ENCODE data around the gene MAGI1.

GRCh38 chr3:65833761-65834505 lies 204.8 kb downstream of the MAGI1 start:
- TF ChIP-seq CTCF (IDR thresholded peaks at IDR 0.05) (no peak), POLR2AphosphoS5 (IDR thresholded peaks at IDR 0.05) (no peak), POLR2A (IDR thresholded peaks at IDR 0.05) (no peak), EP300 (IDR thresholded peaks at IDR 0.05) (no peak)
